D721Med (cell line): ENCODE data around the gene ANKZF1.

Experiments used
- DNase-seq: peaks from one replicate; pipeline ENCODE4 v3.0.0; 2011; ENCODE audit warnings: low spot score; ENCODE audit not compliant: insufficient read length
- FAIRE-seq: peaks from 2 replicates; lab custom pipeline; 2011; peaks lifted over from hg19 to GRCh38; lab: Jason Lieb, UNC
- TF ChIP-seq, protein P1 (sequence below): IDR thresholded peaks from 2 replicates; pipeline ENCODE4 v1.5.1; 2012; ENCODE audit warnings: mild to moderate bottlenecking, control low read depth; ENCODE audit not compliant: insufficient read depth; ENCODE audit errors: missing control alignments

Gene ANKZF1

DNA sequence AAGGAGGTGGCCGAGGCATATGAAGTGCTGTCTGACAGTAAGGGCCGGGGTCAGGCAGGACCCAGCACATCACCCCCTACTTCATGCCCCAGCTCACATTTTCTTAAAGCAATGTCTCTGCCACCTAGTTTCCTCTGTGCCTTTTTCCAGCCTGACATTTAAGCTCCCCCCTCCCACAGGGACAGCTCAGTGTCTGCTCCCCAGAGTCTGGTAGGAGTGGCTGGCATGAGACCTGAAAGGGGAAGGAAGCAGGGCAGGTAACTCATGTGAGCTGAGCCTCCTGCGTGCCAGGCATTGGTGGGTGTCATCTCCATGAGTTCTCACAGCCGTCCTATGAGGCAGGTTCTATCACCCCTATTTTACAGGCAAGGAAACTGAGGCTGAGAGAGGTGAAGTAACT is 51.0 kb downstream of the ANKZF1 start:
- FAIRE-seq (no peak), DNase-seq (no peak)
- TF ChIP-seq, protein P1, sequence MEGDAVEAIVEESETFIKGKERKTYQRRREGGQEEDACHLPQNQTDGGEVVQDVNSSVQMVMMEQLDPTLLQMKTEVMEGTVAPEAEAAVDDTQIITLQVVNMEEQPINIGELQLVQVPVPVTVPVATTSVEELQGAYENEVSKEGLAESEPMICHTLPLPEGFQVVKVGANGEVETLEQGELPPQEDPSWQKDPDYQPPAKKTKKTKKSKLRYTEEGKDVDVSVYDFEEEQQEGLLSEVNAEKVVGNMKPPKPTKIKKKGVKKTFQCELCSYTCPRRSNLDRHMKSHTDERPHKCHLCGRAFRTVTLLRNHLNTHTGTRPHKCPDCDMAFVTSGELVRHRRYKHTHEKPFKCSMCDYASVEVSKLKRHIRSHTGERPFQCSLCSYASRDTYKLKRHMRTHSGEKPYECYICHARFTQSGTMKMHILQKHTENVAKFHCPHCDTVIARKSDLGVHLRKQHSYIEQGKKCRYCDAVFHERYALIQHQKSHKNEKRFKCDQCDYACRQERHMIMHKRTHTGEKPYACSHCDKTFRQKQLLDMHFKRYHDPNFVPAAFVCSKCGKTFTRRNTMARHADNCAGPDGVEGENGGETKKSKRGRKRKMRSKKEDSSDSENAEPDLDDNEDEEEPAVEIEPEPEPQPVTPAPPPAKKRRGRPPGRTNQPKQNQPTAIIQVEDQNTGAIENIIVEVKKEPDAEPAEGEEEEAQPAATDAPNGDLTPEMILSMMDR, result no peak

DNA sequence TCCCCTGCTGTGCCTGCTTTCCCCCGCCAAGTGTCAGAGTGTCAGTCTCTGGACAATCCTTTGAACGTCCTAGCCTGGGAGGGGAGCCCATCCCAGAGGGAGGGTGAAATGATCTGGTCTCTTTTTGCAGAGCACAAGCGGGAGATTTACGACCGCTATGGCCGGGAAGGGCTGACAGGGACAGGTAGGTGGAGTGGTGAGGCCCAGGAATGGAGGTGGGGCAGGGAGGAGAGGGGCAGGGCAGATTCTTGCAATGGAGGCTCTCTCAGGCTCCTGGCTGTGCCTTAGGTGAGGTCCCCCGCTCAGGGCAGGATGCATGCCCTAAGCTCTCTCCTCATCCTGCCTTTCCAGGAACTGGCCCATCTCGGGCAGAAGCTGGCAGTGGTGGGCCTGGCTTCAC is 52.0 kb downstream of the ANKZF1 start:
- FAIRE-seq (no peak), DNase-seq (no peak)
- TF ChIP-seq, protein P1, result no peak

DNA sequence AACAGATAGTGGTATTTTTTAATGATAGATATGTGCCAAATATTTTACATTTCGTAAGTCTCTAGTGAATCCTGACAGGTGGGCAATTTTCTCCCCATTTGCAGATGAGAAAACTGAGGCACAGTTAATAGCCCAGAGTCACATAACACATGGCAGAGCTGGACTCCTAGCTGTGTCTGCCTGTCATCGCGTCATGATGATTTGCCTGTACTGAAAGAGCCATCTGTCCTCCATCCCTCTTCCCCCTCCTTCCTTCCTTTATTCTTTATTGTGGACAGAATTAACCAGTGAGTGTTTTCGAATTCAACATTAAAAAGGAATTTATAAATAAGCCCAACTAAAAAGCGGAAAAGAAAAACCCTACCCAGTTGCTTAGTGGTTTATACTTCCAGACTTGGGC is 52.8 kb downstream of the ANKZF1 start:
- no peak for DNase-seq
- no peak for FAIRE-seq
- TF ChIP-seq, protein P1, result no peak

DNA sequence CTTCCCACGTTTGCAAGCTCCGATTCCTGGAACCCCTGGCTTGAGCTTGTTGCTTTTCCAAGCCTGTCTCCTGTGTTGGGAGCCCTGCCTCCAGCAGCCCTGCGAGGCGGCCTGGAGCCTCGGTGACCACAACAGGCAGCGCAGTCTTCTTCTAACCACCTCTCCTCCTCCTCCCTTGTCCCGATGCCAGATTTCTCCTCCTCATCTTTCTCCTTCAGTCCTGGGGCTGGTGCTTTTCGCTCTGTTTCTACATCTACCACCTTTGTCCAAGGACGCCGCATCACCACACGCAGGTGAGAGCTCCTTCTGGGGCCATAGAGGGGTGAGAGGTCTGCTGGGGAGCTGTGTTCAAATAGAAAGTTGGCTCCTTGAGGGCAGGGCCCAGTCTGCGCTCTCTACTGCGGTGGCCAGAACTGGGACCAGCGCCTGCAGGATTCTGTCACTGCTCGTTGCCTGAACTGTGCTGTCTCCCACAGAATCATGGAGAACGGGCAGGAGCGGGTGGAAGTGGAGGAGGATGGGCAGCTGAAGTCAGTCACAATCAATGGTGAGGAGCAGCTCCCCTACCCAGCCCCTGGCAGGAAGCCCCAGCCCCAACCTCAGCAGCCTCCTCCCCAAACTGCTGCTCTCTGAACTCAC is 53.5 kb downstream of the ANKZF1 start:
- TF ChIP-seq, protein P1, result no peak
- DNase-seq (no peak), FAIRE-seq (no peak)

DNA sequence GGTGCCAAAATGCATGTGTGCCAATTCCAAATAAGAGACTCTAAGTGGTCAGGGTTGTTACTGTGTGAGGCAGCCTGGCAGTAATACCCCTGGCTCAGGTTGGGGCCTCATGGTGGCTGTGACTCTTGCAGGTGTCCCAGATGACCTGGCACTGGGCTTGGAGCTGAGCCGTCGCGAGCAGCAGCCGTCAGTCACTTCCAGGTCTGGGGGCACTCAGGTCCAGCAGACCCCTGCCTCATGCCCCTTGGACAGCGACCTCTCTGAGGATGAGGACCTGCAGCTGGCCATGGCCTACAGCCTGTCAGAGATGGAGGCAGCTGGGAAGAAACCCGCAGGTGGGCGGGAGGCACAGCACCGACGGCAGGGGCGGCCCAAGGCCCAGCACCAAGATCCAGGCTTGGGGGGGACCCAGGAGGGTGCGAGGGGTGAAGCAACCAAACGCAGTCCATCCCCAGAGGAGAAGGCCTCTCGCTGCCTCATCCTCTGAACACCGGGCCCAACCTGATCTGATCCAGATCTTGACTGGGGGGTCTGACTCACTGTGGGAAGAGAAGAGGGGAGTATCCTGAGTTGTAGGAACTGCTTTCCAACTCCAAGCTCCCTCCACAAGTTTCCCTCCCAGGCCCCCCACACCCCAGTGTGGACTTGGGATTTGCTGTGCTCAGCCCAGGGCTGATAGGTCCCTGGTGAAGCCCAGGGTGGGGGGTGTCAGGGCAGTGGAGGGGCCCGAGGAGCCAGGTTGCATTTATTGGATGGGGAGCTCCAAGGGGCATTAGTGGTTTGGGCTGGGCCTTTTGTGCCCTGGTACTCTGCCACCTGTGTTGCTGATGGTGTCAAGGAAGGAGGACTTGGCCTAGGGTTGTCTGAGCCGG is 55.1 kb downstream of the ANKZF1 start:
- DNase-seq, result no peak
- no peak for FAIRE-seq
- TF ChIP-seq, protein P1, result no peak

DNA sequence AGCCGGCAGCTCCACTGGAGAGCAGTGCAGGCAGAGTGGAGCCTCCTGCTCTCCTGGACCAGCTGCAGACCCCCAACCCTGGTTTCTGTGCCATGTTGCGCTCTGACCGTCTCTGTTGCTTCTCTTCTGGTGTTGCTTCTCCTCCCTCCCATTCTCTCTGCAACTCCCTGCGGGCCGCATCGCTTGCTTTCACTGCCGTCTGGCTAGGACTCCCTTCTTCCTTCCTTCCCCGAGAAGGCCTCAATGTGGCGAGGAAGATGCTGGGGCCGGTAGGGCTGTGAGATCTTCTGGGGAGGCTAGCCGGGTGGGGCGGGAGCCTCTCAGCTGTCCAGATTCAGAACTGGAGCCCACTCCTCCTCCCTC is 55.7 kb downstream of the ANKZF1 start:
- FAIRE-seq, result no peak
- TF ChIP-seq, protein P1, result no peak

More for the DNA sequence above, 55.7 kb downstream of the ANKZF1 start:
- no peak for DNase-seq
